Chondrocyte (in vitro differentiated cells): Measurements from ENCODE around the gene ADAMTS15. TPM values are rescaled to one million over a fixed set of nuclear protein-coding genes. Genes with fewer than 3 reads are reported as not detected.

Experiments
- DNase-seq: peaks from one replicate; pipeline ENCODE4 v3.0.0; 2021; ENCODE audit warnings: mixed read lengths, low spot score
- H3K27ac Mint-ChIP-seq: one replicate; pipeline ENCODE4 v1.8.0; 2021; ENCODE audit warnings: mild to moderate bottlenecking, moderate library complexity, mixed read lengths; ENCODE audit not compliant: unreplicated experiment
- H3K27me3 Mint-ChIP-seq: 2 replicates; pipeline ENCODE4 v1.8.0; 2021; ENCODE audit warnings: low read depth, mixed read lengths
- H3K36me3 Mint-ChIP-seq: 2 replicates; pipeline ENCODE4 v1.8.0; 2021; ENCODE audit warnings: low read depth, mixed read lengths
- H3K4me1 Mint-ChIP-seq: 2 replicates; pipeline ENCODE4 v1.8.0; 2021; ENCODE audit warnings: low read depth, mild to moderate bottlenecking, mixed read lengths
- H3K4me3 Mint-ChIP-seq: one replicate; pipeline ENCODE4 v1.8.0; 2021; ENCODE audit warnings: mild to moderate bottlenecking, moderate library complexity, mixed read lengths; ENCODE audit not compliant: unreplicated experiment
- H3K9me3 Mint-ChIP-seq: 2 replicates; pipeline ENCODE4 v1.8.0; 2021; ENCODE audit warnings: low read depth, mixed read lengths
- total RNA-seq: library from RNA; stranded (reverse); gene quantifications from 3 replicates; pipeline ENCODE4 v1.2.1, GENCODE V29; 2021
- TF ChIP-seq, protein P1 (sequence below): fragments of 200-600 bp; sonication (generic); IDR thresholded peaks from 2 replicates; pipeline ENCODE4 v1.5.0; 2021; ENCODE audit warnings: antibody characterized with exemption, mild to moderate bottlenecking, moderate library complexity

Gene ADAMTS15
- total RNA-seq, 1 donor from 2014 or later, result 140 TPM

DNA sequence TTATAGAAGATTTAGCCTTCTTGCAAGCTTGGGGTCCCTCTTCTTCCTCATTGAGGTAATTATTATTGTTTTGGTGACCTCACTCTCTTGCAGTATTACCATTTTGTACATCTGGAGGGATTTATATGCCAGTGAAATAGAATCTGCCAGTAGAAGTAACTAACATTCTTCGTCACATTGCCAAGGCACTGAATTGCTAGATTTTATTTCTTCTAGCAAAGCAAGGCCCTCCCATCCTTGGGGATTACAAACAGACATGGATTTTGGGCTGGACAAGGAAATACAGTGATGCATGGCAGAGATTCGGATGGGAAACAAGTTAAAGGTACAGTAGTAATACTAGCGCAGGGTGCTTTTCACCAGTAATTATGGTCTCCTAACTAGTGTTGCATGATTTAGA lies 7.8 kb downstream of the ADAMTS15 start:
- TF ChIP-seq, protein P1, sequence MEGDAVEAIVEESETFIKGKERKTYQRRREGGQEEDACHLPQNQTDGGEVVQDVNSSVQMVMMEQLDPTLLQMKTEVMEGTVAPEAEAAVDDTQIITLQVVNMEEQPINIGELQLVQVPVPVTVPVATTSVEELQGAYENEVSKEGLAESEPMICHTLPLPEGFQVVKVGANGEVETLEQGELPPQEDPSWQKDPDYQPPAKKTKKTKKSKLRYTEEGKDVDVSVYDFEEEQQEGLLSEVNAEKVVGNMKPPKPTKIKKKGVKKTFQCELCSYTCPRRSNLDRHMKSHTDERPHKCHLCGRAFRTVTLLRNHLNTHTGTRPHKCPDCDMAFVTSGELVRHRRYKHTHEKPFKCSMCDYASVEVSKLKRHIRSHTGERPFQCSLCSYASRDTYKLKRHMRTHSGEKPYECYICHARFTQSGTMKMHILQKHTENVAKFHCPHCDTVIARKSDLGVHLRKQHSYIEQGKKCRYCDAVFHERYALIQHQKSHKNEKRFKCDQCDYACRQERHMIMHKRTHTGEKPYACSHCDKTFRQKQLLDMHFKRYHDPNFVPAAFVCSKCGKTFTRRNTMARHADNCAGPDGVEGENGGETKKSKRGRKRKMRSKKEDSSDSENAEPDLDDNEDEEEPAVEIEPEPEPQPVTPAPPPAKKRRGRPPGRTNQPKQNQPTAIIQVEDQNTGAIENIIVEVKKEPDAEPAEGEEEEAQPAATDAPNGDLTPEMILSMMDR, result no peak
- Mint-ChIP-seq H3K27ac (no peak overlapping the region), H3K4me1 (peaks cover 51% of the 10 kb centered on the region), H3K36me3 (peaks cover 42% of the 10 kb centered on the region), H3K4me3 (no peak overlapping the region), H3K9me3 (no peaks in the 10 kb centered on the region), H3K27me3 (no peaks in the 10 kb centered on the region)
- DNase-seq, result no peak

DNA sequence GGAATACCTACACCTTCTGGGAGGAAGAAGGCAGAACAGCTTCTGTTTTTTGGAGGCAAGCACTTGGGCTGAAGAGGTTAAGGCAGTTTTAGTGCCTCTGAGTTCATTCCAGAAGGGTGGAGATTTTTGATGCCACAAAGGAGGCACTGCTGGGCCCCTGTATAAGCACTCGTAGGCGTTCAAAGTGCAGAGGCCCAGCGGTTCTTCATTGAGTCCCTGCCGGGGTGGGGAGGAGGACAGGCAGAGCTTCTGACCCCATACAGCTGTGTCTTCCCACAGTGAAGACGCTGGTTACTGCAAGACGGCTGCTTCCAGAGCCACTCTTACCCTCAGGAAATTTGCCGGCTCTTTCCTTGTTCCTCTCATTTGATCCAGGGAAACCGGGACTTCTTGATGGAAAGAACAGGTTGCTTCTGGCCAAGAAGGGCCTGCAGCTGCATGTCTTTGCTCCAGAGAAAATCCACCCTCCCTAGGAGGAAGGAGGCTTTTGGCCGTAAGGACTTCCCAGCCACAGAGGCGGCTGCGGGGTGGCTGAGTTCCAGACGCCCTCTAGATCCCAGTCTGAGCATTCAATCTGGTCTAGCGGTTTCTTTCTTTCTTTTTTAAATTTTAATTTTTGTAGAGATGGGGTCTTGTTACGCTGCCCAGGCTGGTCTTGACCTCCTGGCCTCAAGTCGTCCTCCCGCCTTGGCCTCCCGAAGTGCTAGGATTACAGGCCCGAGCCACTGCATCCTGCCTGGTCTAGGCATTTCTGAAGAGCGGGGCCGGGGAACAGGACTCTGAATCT lies 9.4 kb downstream of the ADAMTS15 start:
- Mint-ChIP-seq H3K4me1 (peaks cover 37% of the 10 kb centered on the region), H3K27me3 (no peaks in the 10 kb centered on the region)

DNA sequence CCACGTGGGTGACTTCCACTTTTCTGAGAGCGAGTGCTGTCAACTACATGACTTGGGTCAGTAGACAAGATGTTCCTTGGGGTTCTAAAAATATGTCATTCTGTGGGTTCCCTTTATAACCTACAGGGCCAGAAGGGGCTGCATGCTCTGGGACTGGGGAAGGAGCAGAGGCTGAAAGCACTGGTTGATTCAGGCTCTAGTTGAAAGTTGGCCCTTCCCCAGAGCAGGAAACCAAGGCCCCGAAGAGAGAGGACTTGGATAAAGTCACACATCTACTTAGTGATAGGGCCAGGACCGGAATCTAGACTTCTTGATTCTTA lies 9.9 kb downstream of the ADAMTS15 start:
- H3K27ac Mint-ChIP-seq, result no peak overlapping the region
- H3K4me3 Mint-ChIP-seq, result no peak overlapping the region
- H3K27me3 Mint-ChIP-seq, result no peaks in the 10 kb centered on the region
- no peak for DNase-seq
- H3K36me3 Mint-ChIP-seq, result peaks cover 45% of the 10 kb centered on the region
- H3K4me1 Mint-ChIP-seq, result peaks cover 32% of the 10 kb centered on the region
- TF ChIP-seq, protein P1, result no peak
- H3K9me3 Mint-ChIP-seq, result no peaks in the 10 kb centered on the region

More for the DNA sequence above, 9.4 kb downstream of the ADAMTS15 start:
- TF ChIP-seq, protein P1, result no peak
- H3K27ac Mint-ChIP-seq, result no peak overlapping the region
- H3K9me3 Mint-ChIP-seq, result no peaks in the 10 kb centered on the region
- peaks cover 45% of the 10 kb centered on the region for H3K36me3 Mint-ChIP-seq
- no peak overlapping the region for H3K4me3 Mint-ChIP-seq
- DNase-seq, result no peak

DNA sequence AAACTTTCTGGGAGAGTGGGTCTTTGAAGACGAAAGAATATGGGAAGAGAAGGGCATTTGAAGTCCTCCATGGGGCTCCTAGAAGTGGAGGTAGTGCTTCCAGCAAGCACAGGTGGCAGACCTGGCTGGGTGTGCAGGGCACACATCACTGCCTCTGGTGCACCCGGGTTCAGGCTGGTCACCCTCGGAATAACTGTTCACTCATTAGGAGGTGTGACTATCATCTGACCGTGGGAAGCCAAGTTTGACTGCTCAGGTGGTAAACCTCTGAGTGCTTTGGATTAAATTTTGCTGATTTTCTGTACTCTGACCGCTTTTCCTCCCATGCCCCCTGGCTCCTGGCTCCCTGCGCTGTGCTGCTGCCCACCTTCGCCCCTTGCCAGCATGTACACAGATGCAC lies 11.1 kb downstream of the ADAMTS15 start:
- Mint-ChIP-seq H3K4me1 (peaks cover 23% of the 10 kb centered on the region), H3K4me3 (no peak overlapping the region), H3K9me3 (no peaks in the 10 kb centered on the region), H3K27me3 (no peaks in the 10 kb centered on the region), H3K27ac (no peak overlapping the region), H3K36me3 (peaks cover 49% of the 10 kb centered on the region)
- TF ChIP-seq, protein P1, result no peak
- no peak for DNase-seq

DNA sequence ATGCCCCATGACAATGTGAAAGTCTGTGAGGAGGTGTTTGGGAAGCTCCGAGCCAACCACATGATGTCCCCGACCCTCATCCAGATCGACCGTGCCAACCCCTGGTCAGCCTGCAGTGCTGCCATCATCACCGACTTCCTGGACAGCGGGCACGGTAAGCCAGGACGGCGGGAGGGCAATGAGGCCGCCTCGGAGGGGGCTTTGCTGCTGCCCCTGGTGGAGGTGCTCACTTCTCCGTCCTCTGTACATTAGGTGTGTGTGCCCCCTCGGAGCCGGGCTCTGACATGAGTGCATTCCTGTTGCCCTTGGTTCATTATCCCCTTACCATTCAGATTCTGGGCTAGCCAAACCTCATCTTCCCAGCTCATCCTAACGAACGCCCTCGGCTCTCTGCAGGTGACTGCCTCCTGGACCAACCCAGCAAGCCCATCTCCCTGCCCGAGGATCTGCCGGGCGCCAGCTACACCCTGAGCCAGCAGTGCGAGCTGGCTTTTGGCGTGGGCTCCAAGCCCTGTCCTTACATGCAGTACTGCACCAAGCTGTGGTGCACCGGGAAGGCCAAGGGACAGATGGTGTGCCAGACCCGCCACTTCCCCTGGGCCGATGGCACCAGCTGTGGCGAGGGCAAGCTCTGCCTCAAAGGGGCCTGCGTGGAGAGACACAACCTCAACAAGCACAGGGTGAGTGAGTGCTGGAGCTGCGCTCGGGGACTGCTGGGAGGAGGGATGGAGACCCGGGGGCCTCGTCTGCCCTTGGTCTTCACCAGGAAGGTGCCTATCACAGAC lies 13.8 kb downstream of the ADAMTS15 start:
- peaks cover 41% of the 10 kb centered on the region for H3K36me3 Mint-ChIP-seq
- peaks cover under 1% of the 10 kb centered on the region for H3K4me1 Mint-ChIP-seq
- no peak for DNase-seq
- no peaks in the 10 kb centered on the region for H3K9me3 Mint-ChIP-seq
- TF ChIP-seq, protein P1, result no peak
- H3K27ac Mint-ChIP-seq, result no peak overlapping the region
- no peaks in the 10 kb centered on the region for H3K27me3 Mint-ChIP-seq
- no peak overlapping the region for H3K4me3 Mint-ChIP-seq
